Neural crest cell (in vitro differentiated cells): ENCODE measurements around the gene HPD. TPM values are rescaled to one million over a fixed set of nuclear protein-coding genes. Genes with fewer than 3 reads are reported as not detected.
A peak's percentile ranks its signal among the peaks of the same experiment; 100 is the strongest.

Source experiments
- DNase-seq: peaks from one replicate; pipeline ENCODE4 v3.0.0; 2021; ENCODE audit warnings: low read depth, mixed read lengths, low spot score
- H3K27ac Mint-ChIP-seq: one replicate; pipeline ENCODE4 v1.8.0; 2021; ENCODE audit warnings: mild to moderate bottlenecking, mixed read lengths; ENCODE audit not compliant: unreplicated experiment
- H3K27me3 Mint-ChIP-seq: 2 replicates; pipeline ENCODE4 v1.8.0; 2021; ENCODE audit warnings: low read depth, mild to moderate bottlenecking, mixed read lengths
- H3K36me3 Mint-ChIP-seq: 2 replicates; pipeline ENCODE4 v1.8.0; 2021; ENCODE audit warnings: low read depth, mild to moderate bottlenecking, mixed read lengths
- H3K4me1 Mint-ChIP-seq: 2 replicates; pipeline ENCODE4 v1.8.0; 2021; ENCODE audit warnings: mixed read lengths
- H3K4me3 Mint-ChIP-seq: one replicate; pipeline ENCODE4 v1.8.0; 2021; ENCODE audit warnings: mild to moderate bottlenecking, mixed read lengths
- H3K9me3 Mint-ChIP-seq: 2 replicates; pipeline ENCODE4 v1.8.0; 2021; ENCODE audit warnings: mixed read lengths
- CTCF ChIP-seq: fragments of 200-600 bp; sonication (generic); conservative IDR thresholded peaks from 2 replicates; pipeline ENCODE4 v1.5.0; 2021; ENCODE audit warnings: antibody characterized with exemption, mild to moderate bottlenecking
- total RNA-seq: library from RNA; stranded (reverse); gene quantifications from 2 replicates; pipeline ENCODE4 v1.2.1, GENCODE V29; 2021

HPD gene
- total RNA-seq, 1 donor from 2014 or later: 0.21 TPM

DNA sequence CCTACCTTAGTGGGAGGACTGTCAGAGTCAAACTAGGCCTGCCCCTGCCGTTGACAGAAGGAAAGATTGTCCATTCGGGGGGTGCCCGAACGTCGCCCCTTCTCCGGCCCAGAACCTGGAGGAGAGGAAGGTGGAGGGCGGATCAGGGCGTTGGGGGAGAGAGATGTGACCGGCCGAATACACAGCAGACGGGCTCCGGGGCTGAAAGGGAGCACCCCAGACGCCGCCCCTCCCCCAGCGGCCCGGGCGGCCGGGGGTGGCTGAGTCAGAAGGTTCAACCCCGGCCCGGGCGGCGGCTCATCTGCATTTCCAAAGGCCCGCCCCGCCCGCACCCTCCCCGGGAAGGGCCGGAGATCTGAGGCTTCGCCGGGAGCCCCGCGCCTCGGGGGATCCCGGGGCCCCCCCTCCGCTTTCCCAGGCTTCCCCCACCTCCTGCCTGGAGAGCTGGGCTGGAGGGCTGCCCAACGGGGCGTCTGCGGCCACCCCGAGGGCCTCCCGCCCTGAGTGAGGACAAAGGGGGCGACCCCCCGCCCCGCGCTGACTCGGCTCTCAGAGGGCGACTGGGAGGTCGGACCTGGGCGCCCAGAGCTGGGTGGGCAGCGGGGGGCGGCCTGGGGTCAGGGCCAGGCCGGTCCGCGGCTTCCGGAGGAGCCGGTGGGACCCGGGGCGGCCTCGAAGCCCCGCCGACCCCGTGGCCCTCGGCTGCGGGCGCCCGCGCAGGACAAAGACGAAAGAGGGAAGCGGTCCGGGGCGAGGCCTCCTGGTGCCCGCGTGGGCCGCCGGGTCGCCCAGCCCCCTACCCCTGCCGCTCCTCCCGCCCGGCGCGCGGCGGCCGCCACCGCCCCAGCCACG, 58.6 kb downstream of the HPD start:
- peaks cover 35% of the 10 kb centered on the region for H3K27me3 Mint-ChIP-seq
- H3K4me3 Mint-ChIP-seq: peak overlapping the region; percentile 86
- no peak for TF ChIP-seq CTCF
- peak; percentile 68 for DNase-seq
- peaks cover 52% of the 10 kb centered on the region for H3K4me1 Mint-ChIP-seq
- peaks cover 16% of the 10 kb centered on the region for H3K36me3 Mint-ChIP-seq
- H3K9me3 Mint-ChIP-seq: no peaks in the 10 kb centered on the region
- H3K27ac Mint-ChIP-seq: peak overlapping the region; percentile 98

- no peak for DNase-seq
- peak overlapping the region; percentile 86 for H3K4me3 Mint-ChIP-seq
- H3K27ac Mint-ChIP-seq: peak overlapping the region; percentile 85
- TF ChIP-seq CTCF: no peak
- H3K9me3 Mint-ChIP-seq: no peaks in the 10 kb centered on the region
- H3K4me1 Mint-ChIP-seq: peaks cover 60% of the 10 kb centered on the region
- peaks cover 41% of the 10 kb centered on the region for H3K27me3 Mint-ChIP-seq
- H3K36me3 Mint-ChIP-seq: peaks cover 19% of the 10 kb centered on the region
These were observed 59.4 kb downstream of the HPD start for GRCh38 chr12:121799156-121799841.

DNA sequence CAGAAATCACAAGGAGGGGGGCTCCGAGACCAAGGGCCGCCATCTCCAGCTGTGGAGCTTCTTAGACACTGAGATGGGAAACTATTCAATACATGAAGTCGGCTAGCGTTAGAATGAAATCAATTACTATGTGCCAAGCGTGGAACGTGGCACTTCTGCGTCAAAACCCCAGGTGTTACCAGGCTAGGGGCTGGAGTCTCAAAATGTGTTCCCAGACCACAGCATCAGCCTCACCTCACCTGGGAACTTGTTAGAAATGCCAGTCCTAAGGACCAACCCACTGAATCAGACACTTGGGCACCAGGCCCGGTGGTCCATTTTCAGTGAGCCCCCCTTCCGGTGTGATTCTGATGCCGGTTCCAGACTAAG, 59.9 kb downstream of the HPD start:
- Mint-ChIP-seq H3K27me3 (peaks cover 45% of the 10 kb centered on the region), H3K36me3 (peaks cover 20% of the 10 kb centered on the region), H3K27ac (peak overlapping the region; percentile 40), H3K9me3 (no peaks in the 10 kb centered on the region), H3K4me3 (peak overlapping the region; percentile 86), H3K4me1 (peaks cover 62% of the 10 kb centered on the region)
- TF ChIP-seq CTCF: no peak
- DNase-seq: no peak

DNA sequence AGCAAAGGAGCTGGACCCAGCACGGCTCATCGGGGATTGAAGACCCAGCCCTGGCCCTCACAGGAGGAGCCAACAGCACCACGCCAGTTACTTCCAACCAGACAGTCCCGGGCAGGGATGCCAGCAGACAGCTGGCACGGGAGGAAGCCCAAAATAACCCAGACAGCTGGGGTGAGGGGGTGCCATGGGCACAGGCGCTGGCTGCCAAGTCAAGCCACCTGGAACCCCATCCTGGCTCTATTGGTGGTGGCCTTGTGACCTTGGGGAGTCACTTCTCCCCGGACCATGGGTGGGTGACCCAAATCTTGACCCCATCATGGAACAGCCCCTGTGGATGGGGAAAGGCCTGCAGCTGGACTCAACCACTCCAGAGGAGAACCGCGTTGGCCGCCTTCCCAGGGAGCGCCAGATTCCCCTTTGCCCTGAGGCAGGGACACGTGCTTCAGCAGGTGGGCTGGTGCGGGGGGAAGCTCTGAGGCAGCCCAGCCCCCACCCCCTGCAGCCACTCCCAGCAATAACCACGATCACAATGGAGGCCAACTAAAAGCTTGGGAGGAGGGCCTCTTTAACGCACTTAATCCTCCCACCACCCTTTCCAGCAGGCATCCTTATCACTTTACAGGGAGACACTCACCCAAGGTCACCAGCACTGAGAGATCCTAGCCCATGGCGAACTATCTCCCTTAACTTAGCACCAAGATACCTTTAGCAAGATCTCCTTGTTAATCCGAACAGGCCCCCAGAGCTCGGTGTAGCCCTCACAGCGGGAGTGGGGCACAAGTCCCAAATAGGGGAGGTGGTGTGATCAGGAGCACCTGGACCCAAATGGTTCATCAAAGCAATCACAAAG, 60.5 kb downstream of the HPD start:
- DNase-seq: no peak
- Mint-ChIP-seq H3K27me3 (peaks cover 45% of the 10 kb centered on the region), H3K36me3 (peaks cover 20% of the 10 kb centered on the region), H3K4me1 (peaks cover 61% of the 10 kb centered on the region), H3K27ac (peak overlapping the region; percentile 40), H3K4me3 (peak overlapping the region; percentile 86), H3K9me3 (no peaks in the 10 kb centered on the region)
- TF ChIP-seq CTCF: no peak
